Prostate gland (tissue), 2 donors: ENCODE measurements around the gene RENBP.

Source experiments
- POLR2A ChIP-seq: fragments of 450-650 bp; IDR thresholded peaks from one replicate; pipeline ENCODE4 v1.6.1; 2016; ENCODE audit warnings: antibody characterized with exemption, mild to moderate bottlenecking
- TF ChIP-seq, protein P1 (sequence below), 4 experiments: fragments of 200-600 bp in 2 of 4; fragments of 450-650 bp in 2 of 4; sonication (generic) in 2 of 4; IDR thresholded peaks; 1 replicate in 3 of 4; 2 replicates in 1 of 4; pipeline ENCODE4 v1.5.1; 2016 to 2019; ENCODE audit warnings: antibody characterized with exemption in 4 of 4, mild to moderate bottlenecking in 2 of 4, moderate library complexity in 2 of 4

DNA sequence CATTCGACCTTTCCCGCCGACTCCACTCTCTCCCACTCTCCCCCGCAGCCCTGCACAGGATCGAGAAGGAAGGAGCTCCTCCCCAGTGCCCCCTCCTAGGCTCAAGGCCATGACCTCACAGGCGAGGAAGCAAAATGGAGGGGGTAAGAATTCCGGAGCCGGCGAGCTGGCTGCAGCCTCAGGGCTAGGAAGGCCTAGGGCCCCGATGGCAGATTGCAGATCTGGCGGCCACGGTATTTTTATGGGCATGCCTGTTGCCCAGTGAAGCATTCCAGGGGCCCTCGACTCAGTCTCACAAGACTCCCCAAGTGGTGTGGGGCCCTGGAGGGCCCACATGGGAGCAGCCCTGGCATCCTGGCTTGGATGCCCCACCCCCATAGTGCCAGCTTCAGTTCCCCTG is 57.5 kb downstream of the RENBP start:
- TF ChIP-seq, protein P1, sequence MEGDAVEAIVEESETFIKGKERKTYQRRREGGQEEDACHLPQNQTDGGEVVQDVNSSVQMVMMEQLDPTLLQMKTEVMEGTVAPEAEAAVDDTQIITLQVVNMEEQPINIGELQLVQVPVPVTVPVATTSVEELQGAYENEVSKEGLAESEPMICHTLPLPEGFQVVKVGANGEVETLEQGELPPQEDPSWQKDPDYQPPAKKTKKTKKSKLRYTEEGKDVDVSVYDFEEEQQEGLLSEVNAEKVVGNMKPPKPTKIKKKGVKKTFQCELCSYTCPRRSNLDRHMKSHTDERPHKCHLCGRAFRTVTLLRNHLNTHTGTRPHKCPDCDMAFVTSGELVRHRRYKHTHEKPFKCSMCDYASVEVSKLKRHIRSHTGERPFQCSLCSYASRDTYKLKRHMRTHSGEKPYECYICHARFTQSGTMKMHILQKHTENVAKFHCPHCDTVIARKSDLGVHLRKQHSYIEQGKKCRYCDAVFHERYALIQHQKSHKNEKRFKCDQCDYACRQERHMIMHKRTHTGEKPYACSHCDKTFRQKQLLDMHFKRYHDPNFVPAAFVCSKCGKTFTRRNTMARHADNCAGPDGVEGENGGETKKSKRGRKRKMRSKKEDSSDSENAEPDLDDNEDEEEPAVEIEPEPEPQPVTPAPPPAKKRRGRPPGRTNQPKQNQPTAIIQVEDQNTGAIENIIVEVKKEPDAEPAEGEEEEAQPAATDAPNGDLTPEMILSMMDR (IDR thresholded peaks at IDR 0.05) = no peak
- no peak for TF ChIP-seq POLR2A
